WTC11 (cell line): Measurements from ENCODE around the gene IRF2BPL. TPM values are rescaled to one million over a fixed set of nuclear protein-coding genes. Genes with fewer than 3 reads are reported as not detected.

Source experiments
- ATAC-seq: fragments of 200-7000 bp; cut with Tn5 transposase; 2 replicates; pipeline ENCODE4 v1.10.0; 2021; ENCODE audit warnings: mild to moderate bottlenecking, moderate library complexity
- CTCF ChIA-PET: fragments of 300-600 bp; sonication (Branson Sonifier 250); formaldehyde crosslinking; loops from one replicate; lab custom pipeline; 2021; ENCODE audit warnings: antibody characterized with exemption; lab: Charles Lee
- POLR2A ChIA-PET: fragments of 350-600 bp; sonication (Branson Sonifier 250); formaldehyde crosslinking; loops from one replicate; lab custom pipeline; 2021; ENCODE audit warnings: antibody characterized with exemption; lab: Charles Lee
- DNase-seq: peaks from one replicate; pipeline ENCODE4 v3.0.0; 2021; ENCODE audit warnings: low spot score
- H3K27ac Mint-ChIP-seq: 2 replicates; pipeline ENCODE4 v1.8.0; 2021; ENCODE audit warnings: mixed read lengths
- H3K27me3 Mint-ChIP-seq: 2 replicates; pipeline ENCODE4 v1.8.0; 2021; ENCODE audit warnings: low read depth, mild to moderate bottlenecking, moderate library complexity, mixed read lengths
- H3K36me3 Mint-ChIP-seq: 2 replicates; pipeline ENCODE4 v1.8.0; 2021; ENCODE audit warnings: mixed read lengths
- H3K4me1 Mint-ChIP-seq: 2 replicates; pipeline ENCODE4 v1.8.0; 2022; ENCODE audit warnings: mixed read lengths
- H3K4me3 Mint-ChIP-seq: 2 replicates; pipeline ENCODE4 v1.8.0; 2021; ENCODE audit warnings: mild to moderate bottlenecking, moderate library complexity, mixed read lengths
- H3K9me3 Mint-ChIP-seq: 2 replicates; pipeline ENCODE4 v1.8.0; 2021; ENCODE audit warnings: mixed read lengths
- GABPB1 ChIP-seq: sonication (generic); formaldehyde crosslinking; IDR thresholded peaks from 2 replicates; pipeline ENCODE4 v1.8.1; 2023; ENCODE audit warnings: mild to moderate bottlenecking, missing genetic modification reagents
- GTF2I ChIP-seq: fragments of 250-450 bp; sonication (Bioruptor Pico); conservative IDR thresholded peaks from 2 replicates; pipeline ENCODE4 v1.4.0; 2021; ENCODE audit warnings: mild to moderate bottlenecking
- NR2C2 ChIP-seq: sonication (generic); formaldehyde crosslinking; IDR thresholded peaks from 2 replicates; pipeline ENCODE4 v1.8.0; 2022; ENCODE audit warnings: mild to moderate bottlenecking, missing genetic modification reagents
- RORB ChIP-seq: fragments of 250-450 bp; sonication (Bioruptor Pico); IDR thresholded peaks from 2 replicates; pipeline ENCODE4 v1.9.0; 2021; ENCODE audit warnings: mild to moderate bottlenecking
- TEAD1 ChIP-seq: sonication (generic); formaldehyde crosslinking; IDR thresholded peaks from 2 replicates; pipeline ENCODE4 v1.8.0; 2022; ENCODE audit warnings: mild to moderate bottlenecking, missing genetic modification reagents
- total RNA-seq: library from RNA; stranded (reverse); gene quantifications from 3 replicates; pipeline ENCODE4 v1.2.3, GENCODE V29; 2021
- TF ChIP-seq, protein P1 (sequence below): sonication (generic); formaldehyde crosslinking; conservative IDR thresholded peaks from 2 replicates; pipeline ENCODE4 v1.8.1; 2022; ENCODE audit warnings: mild to moderate bottlenecking, missing genetic modification reagents
- TF ChIP-seq, protein P2 (sequence below): sonication (generic); formaldehyde crosslinking; IDR thresholded peaks from 2 replicates; pipeline ENCODE4 v1.8.1; 2022; ENCODE audit warnings: mild to moderate bottlenecking, moderate library complexity, missing genetic modification reagents
- TF ChIP-seq, protein P3 (sequence below): sonication (generic); formaldehyde crosslinking; IDR thresholded peaks from 2 replicates; pipeline ENCODE4 v1.8.1; 2023; ENCODE audit warnings: mild to moderate bottlenecking, missing genetic modification reagents
- TF ChIP-seq, protein P4 (sequence below): sonication (generic); formaldehyde crosslinking; IDR thresholded peaks from 2 replicates; pipeline ENCODE4 v1.8.1; 2023; ENCODE audit warnings: mild to moderate bottlenecking, missing genetic modification reagents, borderline replicate concordance
- TF ChIP-seq, protein P5 (sequence below): sonication (generic); formaldehyde crosslinking; IDR thresholded peaks from 2 replicates; pipeline ENCODE4 v1.8.0; 2023; ENCODE audit warnings: mild to moderate bottlenecking, missing genetic modification reagents

The IRF2BPL gene
- total RNA-seq, 1 experiment from 2014 or later = 126 TPM

DNA sequence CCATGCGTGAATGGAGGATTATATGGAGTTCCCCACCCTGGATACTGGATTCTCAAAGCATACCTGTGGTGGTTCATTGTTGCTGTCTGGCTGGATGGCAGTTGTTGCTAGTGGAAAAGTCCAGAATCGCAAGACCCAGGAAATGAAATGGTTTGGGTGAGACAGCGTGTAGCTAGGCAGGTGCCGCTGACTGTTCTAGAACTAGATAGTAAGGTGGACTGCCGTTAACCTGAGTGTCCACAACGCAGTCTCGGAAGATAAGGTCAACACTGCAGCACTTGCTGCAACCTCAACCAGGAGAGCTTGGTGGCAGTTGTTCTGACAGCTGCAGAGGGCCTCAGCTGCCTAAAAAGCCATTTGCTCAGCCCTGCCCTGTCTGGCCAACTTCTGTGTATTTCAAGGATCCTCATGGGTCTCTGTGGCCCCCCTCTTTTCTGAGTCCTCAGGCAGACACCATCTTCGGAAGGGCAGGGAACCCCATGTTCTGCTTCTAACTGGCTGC is 15.5 kb upstream of the IRF2BPL start:
- DNase-seq = no peak
- CTCF ChIA-PET = interaction anchor here (0.8 to 3.5 kb wide), 13 partner anchors 10 to 168 kb away, joined by 3 to 16 read pairs (median 6); no protein-coding TSS in a partner anchor
- TF ChIP-seq, protein P1, sequence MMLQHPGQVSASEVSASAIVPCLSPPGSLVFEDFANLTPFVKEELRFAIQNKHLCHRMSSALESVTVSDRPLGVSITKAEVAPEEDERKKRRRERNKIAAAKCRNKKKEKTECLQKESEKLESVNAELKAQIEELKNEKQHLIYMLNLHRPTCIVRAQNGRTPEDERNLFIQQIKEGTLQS (CRISPR knock-in tag) = no peak
- TF ChIP-seq, protein P2, sequence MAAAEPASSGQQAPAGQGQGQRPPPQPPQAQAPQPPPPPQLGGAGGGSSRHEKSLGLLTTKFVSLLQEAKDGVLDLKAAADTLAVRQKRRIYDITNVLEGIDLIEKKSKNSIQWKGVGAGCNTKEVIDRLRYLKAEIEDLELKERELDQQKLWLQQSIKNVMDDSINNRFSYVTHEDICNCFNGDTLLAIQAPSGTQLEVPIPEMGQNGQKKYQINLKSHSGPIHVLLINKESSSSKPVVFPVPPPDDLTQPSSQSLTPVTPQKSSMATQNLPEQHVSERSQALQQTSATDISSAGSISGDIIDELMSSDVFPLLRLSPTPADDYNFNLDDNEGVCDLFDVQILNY (CRISPR knock-in tag) = no peak
- TF ChIP-seq GTF2I (CRISPR knock-in tag) (no peak), RORB (no peak), GABPB1 (CRISPR knock-in tag) (no peak)

DNA sequence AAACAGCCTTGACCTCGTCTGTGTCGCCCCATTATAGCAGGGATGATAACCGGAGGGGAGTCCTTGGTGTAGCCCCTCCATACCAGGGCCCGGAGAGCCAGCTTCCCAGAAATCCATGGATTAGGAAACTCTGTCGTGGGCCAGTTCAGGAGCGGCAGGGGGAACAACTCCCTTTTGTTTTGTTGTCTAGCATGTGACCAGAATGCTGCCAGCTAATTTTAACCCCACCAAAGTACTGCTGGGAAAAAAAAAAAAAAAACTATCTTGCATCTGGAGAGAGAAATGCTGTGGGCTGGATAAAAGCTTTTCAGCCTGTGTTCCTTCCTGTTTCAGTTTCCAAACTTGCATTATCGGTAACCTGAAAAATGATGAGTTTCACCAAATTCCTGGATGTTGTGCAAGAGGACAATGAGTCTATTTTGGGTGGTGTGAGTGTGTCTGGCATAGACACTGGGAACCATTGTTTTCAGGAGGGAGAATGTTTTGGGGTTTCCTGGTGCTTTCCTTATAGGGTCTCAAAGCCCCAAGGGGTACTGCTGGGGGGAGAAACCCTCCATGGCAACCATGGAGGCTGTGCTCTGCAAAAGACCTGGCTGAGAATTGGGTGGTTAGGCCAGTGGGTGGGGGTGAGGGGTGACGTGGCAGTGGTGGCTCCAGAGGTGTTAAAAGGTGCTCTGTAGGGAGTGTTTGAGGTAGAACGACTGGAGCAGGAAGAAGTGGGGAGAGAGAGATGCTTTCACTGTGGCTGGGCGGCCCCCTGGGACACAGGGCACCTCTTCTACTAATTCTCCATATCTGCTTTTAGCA is 14.9 kb upstream of the IRF2BPL start:
- TF ChIP-seq, protein P3, sequence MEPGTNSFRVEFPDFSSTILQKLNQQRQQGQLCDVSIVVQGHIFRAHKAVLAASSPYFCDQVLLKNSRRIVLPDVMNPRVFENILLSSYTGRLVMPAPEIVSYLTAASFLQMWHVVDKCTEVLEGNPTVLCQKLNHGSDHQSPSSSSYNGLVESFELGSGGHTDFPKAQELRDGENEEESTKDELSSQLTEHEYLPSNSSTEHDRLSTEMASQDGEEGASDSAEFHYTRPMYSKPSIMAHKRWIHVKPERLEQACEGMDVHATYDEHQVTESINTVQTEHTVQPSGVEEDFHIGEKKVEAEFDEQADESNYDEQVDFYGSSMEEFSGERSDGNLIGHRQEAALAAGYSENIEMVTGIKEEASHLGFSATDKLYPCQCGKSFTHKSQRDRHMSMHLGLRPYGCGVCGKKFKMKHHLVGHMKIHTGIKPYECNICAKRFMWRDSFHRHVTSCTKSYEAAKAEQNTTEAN = no peak
- TF ChIP-seq, protein P4, sequence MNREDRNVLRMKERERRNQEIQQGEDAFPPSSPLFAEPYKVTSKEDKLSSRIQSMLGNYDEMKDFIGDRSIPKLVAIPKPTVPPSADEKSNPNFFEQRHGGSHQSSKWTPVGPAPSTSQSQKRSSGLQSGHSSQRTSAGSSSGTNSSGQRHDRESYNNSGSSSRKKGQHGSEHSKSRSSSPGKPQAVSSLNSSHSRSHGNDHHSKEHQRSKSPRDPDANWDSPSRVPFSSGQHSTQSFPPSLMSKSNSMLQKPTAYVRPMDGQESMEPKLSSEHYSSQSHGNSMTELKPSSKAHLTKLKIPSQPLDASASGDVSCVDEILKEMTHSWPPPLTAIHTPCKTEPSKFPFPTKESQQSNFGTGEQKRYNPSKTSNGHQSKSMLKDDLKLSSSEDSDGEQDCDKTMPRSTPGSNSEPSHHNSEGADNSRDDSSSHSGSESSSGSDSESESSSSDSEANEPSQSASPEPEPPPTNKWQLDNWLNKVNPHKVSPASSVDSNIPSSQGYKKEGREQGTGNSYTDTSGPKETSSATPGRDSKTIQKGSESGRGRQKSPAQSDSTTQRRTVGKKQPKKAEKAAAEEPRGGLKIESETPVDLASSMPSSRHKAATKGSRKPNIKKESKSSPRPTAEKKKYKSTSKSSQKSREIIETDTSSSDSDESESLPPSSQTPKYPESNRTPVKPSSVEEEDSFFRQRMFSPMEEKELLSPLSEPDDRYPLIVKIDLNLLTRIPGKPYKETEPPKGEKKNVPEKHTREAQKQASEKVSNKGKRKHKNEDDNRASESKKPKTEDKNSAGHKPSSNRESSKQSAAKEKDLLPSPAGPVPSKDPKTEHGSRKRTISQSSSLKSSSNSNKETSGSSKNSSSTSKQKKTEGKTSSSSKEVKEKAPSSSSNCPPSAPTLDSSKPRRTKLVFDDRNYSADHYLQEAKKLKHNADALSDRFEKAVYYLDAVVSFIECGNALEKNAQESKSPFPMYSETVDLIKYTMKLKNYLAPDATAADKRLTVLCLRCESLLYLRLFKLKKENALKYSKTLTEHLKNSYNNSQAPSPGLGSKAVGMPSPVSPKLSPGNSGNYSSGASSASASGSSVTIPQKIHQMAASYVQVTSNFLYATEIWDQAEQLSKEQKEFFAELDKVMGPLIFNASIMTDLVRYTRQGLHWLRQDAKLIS (CRISPR knock-in tag) = no peak
- TF ChIP-seq NR2C2 = no peak
- TF ChIP-seq TEAD1 (CRISPR knock-in tag) = no peak
- TF ChIP-seq, protein P5, sequence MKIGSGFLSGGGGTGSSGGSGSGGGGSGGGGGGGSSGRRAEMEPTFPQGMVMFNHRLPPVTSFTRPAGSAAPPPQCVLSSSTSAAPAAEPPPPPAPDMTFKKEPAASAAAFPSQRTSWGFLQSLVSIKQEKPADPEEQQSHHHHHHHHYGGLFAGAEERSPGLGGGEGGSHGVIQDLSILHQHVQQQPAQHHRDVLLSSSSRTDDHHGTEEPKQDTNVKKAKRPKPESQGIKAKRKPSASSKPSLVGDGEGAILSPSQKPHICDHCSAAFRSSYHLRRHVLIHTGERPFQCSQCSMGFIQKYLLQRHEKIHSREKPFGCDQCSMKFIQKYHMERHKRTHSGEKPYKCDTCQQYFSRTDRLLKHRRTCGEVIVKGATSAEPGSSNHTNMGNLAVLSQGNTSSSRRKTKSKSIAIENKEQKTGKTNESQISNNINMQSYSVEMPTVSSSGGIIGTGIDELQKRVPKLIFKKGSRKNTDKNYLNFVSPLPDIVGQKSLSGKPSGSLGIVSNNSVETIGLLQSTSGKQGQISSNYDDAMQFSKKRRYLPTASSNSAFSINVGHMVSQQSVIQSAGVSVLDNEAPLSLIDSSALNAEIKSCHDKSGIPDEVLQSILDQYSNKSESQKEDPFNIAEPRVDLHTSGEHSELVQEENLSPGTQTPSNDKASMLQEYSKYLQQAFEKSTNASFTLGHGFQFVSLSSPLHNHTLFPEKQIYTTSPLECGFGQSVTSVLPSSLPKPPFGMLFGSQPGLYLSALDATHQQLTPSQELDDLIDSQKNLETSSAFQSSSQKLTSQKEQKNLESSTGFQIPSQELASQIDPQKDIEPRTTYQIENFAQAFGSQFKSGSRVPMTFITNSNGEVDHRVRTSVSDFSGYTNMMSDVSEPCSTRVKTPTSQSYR = no peak
- TF ChIP-seq GABPB1 (CRISPR knock-in tag) = 0 out of 2 replicates have a peak, but pooled peaks have one; percentile 43
- TF ChIP-seq, all 79 proteins: peak for 1
- POLR2A ChIA-PET = interaction anchor here (0.8 to 1.1 kb wide), 3 partner anchors 11 to 49 kb away, joined by 3 to 6 read pairs (median 5); no protein-coding TSS in a partner anchor
- ATAC-seq (no peak), DNase-seq (no peak)
- Mint-ChIP-seq H3K36me3 (no peaks in the 10 kb centered on the region), H3K4me1 (peaks cover 66% of the 10 kb centered on the region), H3K4me3 (no peak overlapping the region), H3K27me3 (peaks cover 3% of the 10 kb centered on the region; the same call in 1 of the 2 replicates), H3K27ac (no peak overlapping the region), H3K9me3 (no peaks in the 10 kb centered on the region)
- CTCF ChIA-PET = interaction anchor here (0.6 to 3.9 kb wide), 11 partner anchors 9 to 168 kb away, joined by 3 to 16 read pairs (median 6); no protein-coding TSS in a partner anchor

More for the DNA sequence above, 15.5 kb upstream of the IRF2BPL start:
- Mint-ChIP-seq H3K36me3 (no peaks in the 10 kb centered on the region), H3K9me3 (no peaks in the 10 kb centered on the region), H3K27me3 (peaks cover under 1% of the 10 kb centered on the region; the same call in 1 of the 2 replicates), H3K4me1 (peaks cover 60% of the 10 kb centered on the region), H3K27ac (peak overlapping the region; percentile 2; the same call in 1 of the 2 replicates), H3K4me3 (no peak overlapping the region)
- POLR2A ChIA-PET = interaction anchor here (0.7 to 1.0 kb wide), 2 partner anchors 10 to 15 kb away, joined by 4 to 5 read pairs; no protein-coding TSS in a partner anchor
- no peak for ATAC-seq
